Putamen (tissue), 1 donor: ENCODE measurements around the gene ALG5.

Source experiments
- DNase-seq: peaks from one replicate; pipeline ENCODE4 v3.0.0-alpha.2; 2016; ENCODE audit warnings: low spot score

Gene ALG5

DNA sequence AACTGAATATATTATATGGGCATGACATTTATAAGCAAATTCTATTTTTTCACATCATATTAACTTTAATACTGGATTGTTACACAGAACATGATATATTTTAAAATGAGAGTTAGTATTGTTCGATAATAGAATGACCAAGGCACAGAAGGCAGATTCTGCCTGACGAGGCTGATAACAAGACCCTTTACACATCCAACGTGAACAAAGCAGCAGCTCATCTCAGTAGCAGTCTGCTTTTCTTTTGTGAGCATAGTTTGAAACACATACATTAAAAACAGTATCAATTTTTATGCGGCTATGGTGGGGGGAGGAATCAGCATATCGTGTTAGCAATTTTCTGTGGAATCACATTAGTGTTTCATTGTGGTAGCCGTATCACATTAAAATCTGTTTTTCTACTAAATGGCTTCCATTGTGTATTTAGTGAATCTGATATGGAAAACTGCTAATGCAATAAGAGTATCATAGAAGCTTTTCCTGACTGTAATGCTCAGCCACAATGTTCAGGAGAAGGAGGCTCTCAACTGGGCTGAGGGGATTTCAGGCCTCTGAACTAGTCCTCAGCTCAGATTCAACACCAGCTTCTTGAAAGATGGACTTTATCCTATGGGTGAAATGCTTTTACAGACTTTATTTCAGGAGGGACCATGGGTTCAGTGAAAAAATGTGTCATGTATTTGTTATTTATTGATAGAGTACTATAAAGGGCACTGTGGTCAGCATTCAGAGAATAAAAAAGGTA is 83.1 kb downstream of the ALG5 start:
- no peak for DNase-seq

DNA sequence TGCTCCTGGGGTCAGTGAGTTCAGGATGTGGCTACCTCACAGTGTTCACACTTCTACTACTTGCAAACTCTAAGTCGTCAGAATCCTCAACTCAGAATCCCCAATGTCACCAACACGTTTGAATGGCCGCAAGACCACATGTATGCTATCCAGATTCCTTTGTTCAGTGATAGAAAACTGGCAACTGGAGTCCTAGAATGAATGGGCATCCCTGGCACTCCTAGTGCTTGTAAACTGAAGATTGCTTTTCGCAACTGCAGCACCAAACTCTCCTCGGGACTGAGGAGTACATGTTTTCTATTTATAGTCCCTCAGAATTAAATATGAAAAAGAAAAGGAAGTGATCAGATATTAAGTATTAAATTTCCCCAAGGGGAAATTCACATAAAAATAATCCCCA is 84.0 kb downstream of the ALG5 start:
- DNase-seq, result no peak

DNA sequence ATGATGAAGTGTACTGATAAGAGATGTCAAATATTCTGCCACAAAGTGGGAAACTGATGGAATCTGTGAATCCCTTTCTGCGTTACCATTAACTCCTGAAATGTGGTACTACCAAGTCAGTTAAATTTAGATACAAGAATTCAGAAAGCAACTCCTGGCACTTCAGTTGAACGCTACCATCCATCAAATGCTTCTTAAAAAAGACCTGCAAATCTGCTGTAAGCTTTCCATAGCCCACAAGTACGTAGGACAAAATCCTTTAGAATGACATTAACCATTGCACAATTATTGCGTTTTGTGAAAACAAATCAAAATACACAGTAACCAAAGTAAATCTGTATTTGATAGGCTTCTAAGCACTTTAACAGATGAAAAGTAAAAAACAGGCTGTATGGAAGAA is 84.5 kb downstream of the ALG5 start:
- DNase-seq, result no peak

DNA sequence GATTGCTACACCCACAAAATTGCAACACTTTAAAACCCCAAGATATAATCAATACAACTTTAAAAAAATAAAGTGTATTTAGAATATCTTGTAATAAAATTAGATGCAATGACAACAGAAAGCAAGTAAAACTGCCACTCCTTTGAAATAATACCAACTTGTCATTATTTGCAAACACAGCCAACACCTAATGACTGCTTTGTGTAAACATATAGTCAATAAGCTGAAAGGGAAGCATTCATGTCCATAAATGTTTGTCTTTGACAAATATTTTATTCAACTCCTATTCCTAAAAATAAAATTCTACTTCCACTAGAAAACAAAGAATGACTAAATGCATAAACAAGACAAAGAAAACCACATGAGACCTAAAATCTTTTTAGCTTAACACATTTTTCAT is 85.7 kb downstream of the ALG5 start:
- no peak for DNase-seq

DNA sequence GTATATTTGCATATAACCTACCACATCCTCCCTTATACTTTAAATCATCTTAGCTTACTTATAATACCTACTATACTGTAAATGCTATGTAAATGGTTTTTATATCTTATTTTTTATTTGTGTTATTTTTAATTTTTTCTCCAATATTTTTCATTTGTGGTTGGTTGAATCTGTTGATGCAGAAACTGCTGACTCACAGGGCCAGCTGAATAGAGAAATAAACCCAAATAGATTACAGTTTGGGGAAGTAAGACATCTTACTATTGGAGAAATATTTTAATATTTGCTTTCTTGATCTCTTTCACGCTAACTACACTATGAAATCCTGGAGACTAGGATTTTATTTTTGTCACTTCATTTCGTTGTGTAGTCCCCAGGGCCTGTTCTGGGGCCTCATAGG is 86.2 kb downstream of the ALG5 start:
- DNase-seq, result no peak

DNA sequence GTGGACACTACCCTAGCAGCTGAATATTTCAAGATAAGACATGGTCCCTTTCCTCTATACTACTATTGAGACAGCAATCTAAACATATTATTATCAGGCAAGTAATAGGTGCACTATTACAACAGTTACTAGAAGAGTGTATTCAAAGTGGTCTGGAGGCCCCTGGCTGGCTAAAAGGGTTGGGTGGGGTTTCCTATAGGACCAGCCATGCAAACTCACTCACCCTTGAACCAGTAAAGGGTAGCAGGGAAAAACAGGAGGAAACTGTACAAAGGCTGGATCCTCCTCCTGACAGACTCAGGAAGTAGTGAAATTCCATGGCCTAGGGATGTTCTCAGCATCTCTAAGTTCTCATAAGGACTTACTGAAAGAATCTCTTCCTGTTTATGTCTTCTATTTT is 86.8 kb downstream of the ALG5 start:
- DNase-seq, result no peak

DNA sequence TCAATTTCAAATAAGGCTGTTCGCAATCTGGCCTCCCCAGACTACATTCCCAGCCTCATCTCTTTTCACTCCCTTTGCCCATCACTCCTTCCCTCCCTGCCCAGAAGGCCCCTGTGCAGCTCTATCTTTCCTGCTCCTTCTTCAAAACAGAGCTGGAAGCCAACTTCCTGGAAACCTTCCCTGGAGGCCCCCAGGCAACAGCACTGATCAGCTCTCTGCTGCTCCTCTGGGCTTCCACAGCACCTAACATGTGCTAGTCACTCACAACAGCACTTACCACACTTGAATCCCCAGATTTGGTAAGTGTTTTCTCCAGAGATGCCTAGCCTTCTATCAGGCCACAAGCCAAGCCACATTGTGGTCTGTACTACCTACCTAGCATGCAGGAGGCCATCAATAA is 88.6 kb downstream of the ALG5 start:
- no peak for DNase-seq

DNA sequence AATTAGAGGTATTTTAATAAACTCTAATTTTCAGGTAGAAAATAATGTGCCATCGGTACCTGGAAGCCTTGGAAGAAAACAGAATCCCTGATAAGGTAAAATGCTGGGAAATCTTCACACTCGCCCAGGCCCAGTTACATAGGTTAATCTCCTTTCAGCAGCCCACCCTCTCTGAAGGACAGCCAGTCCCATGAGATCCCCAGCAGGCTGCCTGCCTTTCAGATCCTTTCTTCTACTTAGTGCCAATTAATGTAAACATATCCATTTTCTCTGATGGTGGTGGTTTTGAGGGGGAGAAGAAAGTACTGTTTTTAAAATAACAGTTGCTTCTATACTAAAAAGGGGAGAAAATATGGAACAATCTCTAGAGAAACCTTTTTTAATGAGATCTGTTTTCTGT is 91.3 kb downstream of the ALG5 start:
- DNase-seq, result no peak

DNA sequence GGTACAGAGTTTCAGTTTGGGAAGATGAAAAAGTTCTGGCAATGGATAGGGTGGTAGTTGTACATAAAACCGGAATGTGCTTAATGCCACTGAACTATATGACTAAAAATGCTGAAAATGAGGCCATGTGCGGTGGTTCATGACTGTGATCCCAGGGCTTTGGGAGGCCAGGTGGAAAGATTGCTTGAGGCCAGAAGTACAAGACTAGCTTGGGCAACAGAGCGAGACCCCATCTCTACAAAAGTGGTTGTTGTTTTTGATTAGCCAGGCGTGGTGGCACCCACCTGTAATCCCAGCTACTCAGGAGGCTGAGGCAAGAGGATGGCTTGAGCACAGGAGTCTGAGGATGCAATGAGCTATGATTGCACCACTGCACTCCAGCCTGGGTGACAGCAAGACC is 91.9 kb downstream of the ALG5 start:
- no peak for DNase-seq

DNA sequence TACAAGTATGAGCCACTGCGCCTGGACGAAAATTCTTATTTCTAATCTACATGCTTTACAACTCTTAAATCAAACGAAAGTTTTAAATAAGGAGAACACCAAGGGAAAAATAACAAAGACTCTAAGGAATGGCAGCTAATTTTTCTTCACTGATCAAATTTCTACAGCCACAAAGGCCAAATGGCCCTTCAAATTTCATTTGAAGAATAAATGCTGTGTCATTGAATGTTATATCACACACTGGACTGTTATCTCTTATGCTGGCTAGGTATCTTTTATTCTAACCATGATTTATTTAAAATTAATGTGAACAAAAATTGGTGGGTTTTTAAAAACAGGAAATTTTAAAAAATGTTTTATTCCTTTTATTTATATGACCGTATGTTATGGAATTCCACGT is 93.2 kb downstream of the ALG5 start:
- DNase-seq, result no peak

DNA sequence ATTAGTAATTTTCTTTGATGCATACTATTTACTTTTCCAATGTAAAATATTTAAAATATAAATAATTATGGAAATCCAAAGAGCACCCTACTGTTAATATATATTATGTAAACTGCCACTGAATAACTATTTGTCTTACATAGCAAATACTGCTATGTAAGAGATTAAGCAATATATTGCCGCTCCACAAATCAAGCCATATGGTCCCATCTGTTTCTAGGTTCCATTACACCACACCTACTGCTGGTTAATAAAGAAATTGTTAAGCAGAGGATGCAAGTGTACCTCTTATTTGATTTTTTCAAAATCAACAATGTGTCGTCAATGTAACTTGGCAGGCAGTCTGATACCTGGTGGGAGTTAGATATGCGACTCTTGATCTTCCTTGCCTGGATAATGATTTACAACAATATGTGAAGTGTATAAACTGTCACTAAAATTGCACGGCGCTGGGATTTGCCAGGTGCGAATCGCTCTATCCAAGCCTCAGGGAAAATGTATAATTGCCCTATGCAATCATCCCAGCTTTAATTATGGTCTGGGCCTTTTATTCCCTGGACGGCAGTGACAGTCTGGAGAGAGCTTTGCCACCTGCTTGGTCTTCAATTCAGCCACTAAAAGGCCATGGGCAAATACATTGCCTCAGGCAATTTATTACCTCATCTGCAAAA is 95.1 kb downstream of the ALG5 start:
- no peak for DNase-seq
